GM18870 (cell line): Measurements from ENCODE around the gene EPRS1.

Source experiments
- ATAC-seq: cut with Tn5 transposase; IDR thresholded peaks from one replicate; pipeline ENCODE4 v1.9.1; 2021; ENCODE audit warnings: moderate library complexity; ENCODE audit not compliant: unreplicated experiment

Gene EPRS1

DNA sequence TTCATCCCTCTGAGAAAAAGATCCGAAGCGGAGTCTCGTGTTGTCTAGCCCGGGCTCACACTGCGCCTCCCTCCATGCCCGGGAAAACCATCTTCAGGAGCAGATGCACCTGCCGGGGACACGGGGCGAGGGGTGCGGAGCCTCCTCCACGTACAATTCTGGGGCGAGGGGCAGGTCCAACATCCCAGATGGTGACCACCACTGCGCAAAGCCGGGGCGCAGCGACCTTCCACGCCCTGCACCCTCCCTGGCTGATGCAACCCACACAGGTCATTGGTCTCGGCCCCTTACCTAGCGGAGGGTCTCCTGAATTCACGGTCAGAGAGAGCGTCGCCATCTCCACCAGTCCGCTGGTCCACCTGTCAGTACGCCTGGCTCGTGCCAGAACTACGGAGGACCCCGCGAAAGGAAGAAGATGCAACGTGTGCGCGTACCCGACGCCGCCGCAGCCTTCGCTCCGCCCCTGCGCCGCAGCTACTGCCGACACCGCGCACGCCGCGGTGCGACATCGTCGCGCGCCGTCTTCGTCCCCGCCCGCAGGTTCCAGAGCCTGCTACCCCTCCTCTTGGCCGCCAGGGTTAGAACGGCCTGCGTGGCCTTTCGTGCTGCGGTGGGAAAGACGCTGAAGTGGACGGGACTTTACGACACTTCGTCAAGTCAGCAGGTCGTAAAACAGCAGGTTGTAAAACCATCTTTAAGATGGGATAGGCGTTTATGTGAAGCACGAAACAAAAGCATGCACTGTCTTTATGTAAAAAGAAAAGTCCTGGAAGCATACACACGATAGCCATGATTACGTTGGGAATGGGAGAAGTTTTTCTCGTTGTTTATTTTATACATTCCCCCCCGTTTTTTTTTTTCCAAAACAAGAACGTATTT, at the start of gene EPRS1:
TSS of gene EPRS1 (minus strand) at position 454 of the 879 bp plus-strand sequence. CDS start at position 337, 117 bp downstream.
- ATAC-seq = peak; percentile 97

DNA sequence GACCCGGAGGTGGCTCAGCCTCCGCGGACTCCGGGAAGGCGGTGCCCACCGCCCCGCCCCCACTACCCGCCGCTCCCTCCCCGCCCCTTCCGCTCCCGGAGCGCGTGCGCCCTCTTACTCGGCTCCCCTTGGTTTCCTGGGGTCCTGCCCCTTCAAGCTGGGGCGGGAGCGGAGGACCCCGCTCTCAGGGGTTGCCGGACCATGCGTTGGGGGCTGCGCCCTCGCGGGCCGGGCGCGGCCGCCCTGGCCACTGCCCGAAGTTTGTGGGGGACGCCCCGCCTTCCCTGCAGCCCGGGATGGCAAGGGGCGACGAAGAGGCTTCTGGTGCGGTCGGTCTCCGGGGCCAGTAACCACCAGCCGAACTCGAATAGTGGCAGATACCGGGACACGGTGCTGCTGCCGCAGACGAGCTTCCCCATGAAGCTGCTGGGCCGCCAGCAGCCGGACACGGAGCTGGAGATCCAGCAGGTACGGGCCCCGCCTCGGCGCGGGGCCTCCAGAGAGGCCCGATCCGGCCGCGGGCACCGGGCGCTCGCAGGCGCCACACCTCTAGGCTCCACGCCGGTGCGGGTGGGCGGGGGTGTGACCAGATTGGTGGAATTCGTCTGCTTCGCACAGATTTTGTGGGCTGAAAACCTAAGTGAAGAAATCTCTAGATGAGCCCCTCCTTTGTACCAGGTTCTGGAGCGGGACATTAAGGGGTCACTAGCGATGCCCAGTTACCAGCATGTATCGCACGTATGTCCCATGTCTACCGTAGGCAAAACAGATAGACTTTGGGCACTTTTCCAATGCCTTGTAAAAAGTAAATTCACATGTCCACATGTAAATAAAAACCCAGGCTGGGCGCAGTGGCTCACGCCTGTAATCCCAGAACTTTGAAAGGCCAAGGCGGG, 48.0 kb upstream of the EPRS1 start, which contains the start of gene IARS2:
TSS of gene IARS2 (plus strand) at position 117 of the 896 bp plus-strand sequence. CDS start at position 202, 85 bp downstream.
- ATAC-seq = peak; percentile 30

DNA sequence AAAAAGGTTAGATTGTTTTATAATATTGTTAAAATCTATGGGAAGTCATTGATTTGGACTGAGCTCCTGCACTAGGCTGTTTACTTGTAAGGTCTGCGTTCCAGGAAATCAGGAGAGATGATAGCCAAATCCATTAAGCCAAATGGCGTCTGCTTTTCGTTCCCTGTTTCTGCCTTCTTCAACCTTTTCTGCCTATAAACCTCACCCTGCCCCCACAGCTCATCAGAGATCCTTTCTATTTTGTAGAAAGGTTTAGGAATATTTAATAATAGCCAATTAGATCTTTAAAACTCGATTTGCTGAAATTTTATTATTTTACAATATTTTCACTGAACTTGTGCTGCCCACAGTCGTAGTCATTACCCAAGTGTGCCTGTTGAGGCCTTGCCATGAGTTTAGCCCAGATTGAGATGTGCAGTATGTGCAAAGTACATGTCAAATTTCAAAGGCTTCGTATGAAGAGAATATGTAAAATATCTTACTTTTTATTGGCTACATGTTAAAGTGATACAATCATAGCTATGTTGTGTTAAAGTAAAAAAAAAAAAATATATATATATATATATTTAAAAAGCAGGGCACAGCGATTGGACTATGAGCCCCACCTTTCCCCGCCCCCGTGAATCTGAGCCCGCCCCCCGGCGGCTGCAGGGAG, 47.2 kb upstream of the EPRS1 start:
- peak; percentile 5 for ATAC-seq

DNA sequence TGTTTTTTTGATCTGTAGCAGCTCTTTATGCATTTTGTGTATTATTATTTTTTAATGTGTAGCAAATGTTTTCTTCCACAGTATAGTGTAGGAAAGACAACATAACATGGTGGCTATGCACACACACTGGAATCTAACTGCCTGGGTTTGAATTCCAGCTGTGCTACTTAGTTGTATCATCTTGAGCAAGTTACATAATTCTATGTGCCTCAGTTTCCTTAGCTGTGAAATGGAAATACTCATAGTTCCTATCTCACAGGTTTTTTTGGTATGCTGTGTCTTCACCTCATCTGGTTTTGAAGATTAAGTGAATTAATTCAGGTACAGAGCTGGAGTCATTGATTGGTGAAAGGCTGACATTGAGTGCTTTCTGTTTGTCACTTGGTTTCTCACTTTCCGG, 46.4 kb upstream of the EPRS1 start:
- ATAC-seq = no peak

DNA sequence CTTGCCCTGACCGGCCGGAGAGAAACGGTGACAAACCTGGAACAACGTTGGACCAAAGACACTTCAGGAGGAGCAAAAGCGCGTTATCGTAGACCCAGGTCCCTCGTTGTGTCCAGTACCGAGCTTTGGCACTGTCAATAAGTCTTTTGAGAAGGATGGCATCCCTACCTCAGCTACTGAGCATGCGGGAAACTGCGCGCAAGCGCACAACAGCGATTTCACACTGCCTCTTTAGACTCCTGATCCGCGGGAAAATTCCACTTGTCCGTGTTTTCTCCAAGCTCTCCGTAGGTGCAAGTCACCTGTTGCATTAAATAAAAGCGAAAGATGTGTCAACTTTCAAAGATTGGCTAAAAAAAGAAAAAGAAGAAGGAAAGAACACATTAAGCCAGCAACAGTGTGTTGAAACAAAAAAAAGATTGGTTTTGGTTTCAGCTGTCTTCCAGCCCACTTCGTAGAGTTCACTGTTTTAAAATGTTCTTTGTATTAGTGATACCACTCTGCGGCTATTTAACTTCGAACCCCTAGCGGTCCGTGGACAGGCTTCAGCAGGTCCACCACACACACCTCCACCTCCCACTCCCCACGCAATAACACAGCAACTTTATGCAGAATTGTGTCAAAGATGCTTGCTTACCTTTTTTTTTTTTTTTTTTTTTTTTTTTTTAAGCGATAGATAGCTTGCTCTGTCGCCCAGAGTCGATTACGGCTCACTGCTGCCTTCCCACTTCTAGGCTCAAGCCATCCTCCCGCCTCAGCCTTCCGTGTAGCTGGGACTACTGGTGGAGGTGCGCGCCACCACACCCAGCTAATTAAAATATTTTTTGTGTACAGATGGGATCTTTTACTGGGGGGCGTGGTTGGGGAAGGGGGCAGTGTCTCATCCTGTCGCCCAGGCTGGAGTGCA, 43.6 kb upstream of the EPRS1 start, which contains the start of gene BPNT1:
TSS of gene BPNT1 (minus strand) at position 139 of the 907 bp plus-strand sequence. CDS start 9,942 bp downstream, outside the sequence.
- peak; percentile 62 for ATAC-seq

DNA sequence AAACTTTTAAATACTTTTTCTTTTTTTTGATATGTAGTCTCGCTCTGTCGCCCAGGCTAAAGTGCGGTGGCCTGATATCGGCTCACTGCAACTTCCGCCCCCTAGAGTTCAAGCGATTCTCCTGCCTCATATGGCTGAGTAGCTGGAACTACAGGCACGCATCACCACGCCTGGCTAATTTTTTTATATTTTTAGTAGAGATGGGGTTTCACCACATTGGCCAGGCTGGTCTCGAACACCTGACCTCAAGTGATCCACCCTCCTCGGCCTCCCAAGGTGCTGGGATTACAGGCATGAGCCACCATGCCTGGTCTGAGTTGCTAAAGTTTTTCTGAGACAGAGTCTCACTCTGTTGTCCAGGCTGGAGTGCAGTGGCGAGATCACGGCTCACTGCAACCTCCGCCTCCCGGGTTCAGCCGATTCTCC, 40.0 kb upstream of the EPRS1 start:
- ATAC-seq = peak; percentile 51

DNA sequence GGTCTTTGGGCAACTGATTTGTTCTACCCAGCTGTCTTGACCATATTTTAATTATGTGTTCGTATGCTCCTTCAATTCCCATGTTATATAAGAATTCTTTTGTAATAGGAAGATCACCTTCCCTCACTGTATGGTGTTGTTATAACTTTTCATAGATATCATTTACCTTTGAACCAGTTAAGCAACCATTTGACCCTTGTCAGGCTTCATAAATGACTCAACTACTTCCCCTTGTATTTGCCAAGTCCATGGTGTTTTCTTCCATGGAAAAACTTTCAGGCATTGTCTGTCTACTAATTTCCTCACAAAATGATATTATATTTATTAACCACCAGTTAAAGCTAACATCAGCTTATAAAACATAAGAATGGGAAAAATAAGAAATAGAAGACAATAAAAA, 38.2 kb upstream of the EPRS1 start:
- no peak for ATAC-seq

DNA sequence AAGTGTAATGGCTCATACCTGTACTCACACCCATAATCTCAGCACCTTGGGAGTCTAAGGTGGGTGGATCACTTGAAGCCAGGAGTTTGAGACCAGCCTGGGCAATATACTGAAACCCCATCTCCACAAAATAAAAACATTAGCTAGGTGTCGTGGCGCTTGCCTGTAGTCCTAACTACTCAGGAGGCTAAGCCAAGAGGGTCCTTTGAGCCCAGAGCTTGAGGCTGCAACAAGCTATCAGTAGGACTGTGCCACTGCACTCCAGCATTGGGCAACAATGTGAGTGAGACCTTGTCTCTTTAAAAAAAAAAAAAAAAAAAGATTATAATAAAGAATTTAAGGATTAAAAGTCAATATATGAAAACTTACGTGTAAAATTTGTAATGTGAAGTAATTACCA, 31.6 kb upstream of the EPRS1 start:
- ATAC-seq = no peak

DNA sequence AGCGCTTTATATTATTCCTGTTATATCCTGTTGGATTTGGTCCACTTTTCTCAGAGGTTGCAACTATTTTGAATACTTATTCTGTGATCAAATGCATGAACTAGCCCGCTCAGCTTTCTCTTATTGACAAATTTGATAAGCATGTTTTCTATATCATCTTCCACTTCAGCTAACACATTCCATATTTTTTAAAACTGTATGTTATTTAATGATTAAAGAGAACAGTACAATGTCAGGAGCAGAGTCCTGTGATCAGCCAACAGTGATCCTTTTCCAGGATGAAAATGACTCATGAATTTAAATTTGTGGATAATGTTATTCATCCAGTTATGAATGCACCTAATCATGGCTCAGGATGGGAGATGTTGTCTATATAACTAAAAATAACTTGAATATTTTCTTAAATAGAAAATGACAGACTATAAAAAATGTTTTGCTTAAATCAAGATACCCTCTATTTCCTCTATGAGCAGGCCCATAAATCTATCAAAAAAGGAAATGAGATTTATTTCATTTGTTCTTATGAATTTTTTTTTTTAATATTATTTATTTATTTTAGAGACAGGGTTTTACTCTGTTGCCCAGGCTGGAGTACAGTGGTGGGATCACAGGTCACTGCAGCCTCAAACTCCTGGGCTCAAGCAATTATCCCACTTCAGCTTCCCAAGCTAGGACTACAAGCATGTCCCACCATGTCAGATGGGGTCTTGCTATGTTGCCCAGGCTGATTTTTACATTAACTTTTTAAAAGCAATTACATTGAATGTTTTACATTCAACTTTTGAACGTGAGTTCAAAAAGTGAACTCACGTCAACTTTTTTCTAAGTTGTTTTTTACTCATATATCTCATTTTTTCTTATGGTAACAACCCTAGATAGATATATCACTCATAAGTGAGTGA, 30.8 kb upstream of the EPRS1 start:
- ATAC-seq = no peak

DNA sequence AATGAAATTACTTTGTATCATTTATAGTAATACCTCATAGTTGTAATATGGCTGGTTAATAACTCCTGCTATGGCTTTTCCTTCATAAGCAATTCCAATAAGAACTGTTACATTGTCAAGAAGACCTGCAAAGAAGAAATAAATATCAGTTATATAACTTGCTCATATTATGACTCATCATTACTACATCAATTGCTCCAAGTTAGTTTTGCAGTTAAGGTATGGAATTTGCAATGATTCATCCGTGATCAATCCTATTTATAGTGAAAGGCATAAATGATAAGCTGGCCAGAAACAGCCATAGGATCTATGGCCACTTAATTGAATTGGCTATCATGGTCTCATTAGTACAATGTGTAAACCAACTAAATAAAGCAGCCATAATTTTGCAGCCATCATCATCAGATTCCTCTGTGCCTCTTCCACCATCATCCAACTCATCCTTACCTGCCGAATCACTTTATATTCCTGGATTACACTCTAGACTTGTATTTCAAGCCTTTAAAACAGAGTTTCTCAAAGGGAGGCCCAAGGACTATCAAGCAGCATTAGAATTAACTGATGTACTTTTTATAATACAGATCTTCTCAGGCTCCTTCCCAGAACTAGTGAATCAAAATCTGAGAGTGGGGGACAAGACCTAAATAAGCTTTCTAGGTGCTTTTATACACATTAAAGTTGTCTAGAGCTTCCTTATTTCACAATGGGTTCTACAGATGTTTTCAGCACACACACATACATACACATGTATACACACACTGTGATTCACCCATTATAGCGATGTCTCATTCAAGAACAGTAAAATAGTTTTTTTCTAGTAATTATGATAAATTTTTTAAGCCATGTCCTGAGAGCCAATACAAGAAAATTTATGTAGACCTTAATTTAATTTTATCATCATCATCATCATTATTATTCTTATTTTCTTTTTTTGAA, 21.2 kb upstream of the EPRS1 start:
- no peak for ATAC-seq

DNA sequence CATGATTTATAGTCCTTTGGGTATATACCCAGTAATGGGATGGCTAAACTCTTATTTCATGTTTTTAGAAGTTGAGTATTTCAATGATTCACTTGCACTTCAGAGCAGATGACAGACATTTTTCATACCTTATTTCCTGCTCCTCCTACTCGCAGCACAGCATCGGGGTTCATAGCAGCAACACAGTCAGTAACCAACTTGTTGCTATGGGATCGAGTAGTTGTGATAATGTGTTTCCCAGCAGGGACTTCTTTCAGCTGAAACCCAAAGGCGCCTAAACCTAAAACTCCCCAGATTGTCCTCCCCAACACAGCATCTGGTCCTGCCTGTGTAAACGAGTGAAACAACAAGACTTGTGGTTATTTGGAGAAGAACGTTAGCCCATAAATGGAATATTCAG, 16.3 kb upstream of the EPRS1 start:
- no peak for ATAC-seq

DNA sequence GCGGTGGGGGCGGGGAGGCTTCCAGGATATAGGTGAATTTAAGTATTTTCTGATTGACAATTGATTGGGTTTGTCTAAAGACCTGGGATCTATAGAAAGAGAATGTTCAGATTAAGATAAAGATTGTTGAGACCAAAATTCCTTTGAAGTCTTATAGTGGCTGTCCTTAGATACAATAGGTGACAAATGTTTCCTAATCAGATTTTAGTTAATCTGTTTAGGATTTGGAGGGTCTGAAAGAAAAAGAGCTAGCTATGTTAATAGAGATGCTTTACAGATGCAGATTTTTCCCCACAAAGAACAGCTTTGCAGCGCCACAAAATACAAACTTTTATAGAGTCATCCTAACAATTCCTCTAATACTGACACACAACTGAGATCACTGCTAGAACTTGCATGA, 14.6 kb upstream of the EPRS1 start:
- ATAC-seq = no peak

DNA sequence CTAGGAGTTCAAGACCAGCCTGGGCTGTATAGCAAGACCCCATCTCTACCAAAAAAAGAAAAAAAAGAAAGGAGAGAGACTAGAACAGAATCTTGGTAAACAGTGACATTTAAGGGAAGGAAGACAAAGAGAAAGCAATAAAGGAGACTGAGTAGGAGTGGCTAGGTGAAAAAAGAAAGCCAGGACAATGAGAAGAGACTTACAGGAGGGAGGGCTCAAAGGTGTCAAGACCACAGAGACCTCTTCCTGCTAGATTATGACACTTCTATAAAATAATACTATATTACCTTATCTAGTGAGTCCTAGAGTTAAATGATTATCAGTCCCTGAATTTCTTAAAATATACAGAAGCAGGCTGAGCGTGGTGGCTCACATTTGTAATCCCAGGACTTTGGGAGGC, 10.1 kb upstream of the EPRS1 start:
- no peak for ATAC-seq

DNA sequence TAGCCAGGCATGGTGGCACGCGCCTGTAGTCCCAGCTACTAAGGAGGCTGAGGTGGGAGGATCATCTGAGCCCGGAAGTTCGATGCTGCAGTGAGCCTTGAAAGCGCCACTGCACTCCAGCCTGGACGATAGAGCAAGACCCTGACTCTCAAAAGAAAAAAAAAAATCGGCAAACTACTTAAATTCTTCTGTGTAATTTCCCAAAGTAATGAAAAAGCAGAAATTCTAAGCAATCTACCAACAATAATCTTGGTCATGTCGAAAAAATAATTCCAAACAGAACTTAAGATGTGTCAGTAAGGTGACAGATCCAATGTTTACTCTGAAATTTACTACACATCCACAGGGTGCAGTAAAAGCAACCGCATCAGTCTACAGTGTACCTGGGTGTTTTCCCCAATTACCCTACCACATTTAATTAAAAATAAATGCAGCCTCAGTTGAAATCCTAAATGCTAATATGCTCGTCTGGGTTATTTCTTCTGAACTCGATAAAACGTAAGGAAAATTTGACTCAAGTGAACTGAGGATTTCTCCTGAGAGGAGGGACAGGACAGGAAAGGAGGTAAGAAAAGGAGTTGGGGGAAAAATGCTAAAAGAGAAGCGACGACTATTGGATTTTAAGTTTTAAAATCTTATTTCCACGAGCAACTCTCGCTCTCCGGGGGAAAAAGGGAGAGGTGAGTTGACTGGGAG, 801 bp downstream of the EPRS1 start:
- no peak for ATAC-seq

DNA sequence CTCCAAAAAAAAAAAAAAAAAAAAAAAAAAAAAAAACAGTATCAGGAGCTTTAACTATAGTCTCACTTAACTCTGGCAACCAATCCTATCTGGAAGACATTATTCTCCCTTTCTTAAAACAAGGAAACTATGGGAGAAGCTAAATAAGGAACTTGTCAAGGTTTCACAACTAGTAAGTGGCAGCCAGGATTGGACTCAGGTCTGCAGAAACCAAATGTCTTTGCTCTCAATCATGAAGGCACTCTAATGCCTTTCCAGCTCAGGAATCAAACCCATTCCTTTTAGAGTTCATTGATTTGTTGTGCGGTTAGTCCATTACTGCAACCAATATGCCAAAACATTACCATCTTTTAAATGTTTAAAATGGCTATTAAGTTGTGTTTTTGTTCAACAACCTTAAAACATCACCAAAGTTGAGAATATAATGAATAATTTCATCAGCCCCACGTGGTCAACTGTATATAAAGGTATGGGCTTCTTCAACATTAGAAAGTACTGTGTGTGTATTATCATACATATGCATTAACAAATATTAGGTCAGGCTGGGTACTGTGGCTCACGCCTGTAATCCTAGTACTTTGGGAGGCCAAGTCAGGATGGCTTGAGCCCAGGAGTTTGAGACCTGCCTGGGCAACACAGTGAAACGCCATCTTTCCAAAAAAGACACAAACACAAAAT, 1.5 kb downstream of the EPRS1 start:
- no peak for ATAC-seq

DNA sequence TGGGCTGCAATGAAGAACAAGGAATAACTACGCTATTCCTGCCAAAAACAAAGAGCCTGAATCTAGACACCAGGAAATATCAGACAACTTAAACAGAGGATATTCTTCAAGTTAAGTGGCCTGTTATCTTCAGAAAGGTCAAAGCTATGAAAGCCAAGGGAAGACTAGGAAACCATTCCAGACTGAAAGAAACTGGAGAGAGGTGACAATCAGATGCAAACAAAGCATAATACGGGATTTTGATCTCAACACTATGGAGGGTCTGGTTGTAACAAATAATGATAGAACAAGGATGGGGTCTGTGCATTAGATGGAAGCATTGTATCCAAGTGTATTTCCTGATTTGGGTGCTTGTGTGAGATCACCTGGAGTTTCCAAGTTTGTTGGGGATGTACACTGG, 2.7 kb downstream of the EPRS1 start:
- no peak for ATAC-seq
